SK-N-MC (cell line): ENCODE data around the gene FAM110A.

ENCODE experiments used
- DNase-seq: peaks from one replicate; pipeline ENCODE4 v3.0.0-alpha.2; 2011; ENCODE audit warnings: low read depth, low spot score
- H3K27ac ChIP-seq: fragments of 200-600 bp; sonication (generic); 2 replicates; pipeline ENCODE4 v1.5.1; 2016; ENCODE audit warnings: mixed run types
- H3K36me3 ChIP-seq: fragments of 200-600 bp; sonication (generic); 2 replicates; pipeline ENCODE4 v1.6.1; 2017; ENCODE audit warnings: antibody characterized with exemption, low read length, mixed read lengths; ENCODE audit not compliant: insufficient read depth
- H3K4me3 ChIP-seq: fragments of 200-600 bp; sonication (generic); 2 replicates; pipeline ENCODE4 v1.5.1; 2016
- H3K9ac ChIP-seq: fragments of 200-600 bp; sonication (generic); 2 replicates; pipeline ENCODE4 v1.8.0; 2017; ENCODE audit warnings: mixed run types, mixed read lengths; ENCODE audit not compliant: insufficient read length
- H3K9me3 ChIP-seq: fragments of 200-600 bp; sonication (generic); 2 replicates; pipeline ENCODE4 v1.6.1; 2017; ENCODE audit warnings: low read depth, mild to moderate bottlenecking, antibody characterized with exemption, low read length, moderate library complexity, mixed read lengths
- EZH2 ChIP-seq: fragments of 200-600 bp; sonication (generic); IDR thresholded peaks from one replicate; pipeline ENCODE4 v1.6.1; 2017; ENCODE audit warnings: antibody characterized with exemption
- FOXP2 ChIP-seq: optimal IDR thresholded peaks from 2 replicates; pipeline ENCODE3; 2011; ENCODE audit warnings: mild to moderate bottlenecking, moderate library complexity; ENCODE audit not compliant: insufficient read depth; ENCODE audit errors: extremely low read length, control extremely low read depth
- POLR2AphosphoS5 ChIP-seq: IDR thresholded peaks from 2 replicates; pipeline ENCODE4 v1.6.1; 2012; ENCODE audit warnings: mild to moderate bottlenecking, low read depth, low read length, borderline replicate concordance

The FAM110A gene

DNA sequence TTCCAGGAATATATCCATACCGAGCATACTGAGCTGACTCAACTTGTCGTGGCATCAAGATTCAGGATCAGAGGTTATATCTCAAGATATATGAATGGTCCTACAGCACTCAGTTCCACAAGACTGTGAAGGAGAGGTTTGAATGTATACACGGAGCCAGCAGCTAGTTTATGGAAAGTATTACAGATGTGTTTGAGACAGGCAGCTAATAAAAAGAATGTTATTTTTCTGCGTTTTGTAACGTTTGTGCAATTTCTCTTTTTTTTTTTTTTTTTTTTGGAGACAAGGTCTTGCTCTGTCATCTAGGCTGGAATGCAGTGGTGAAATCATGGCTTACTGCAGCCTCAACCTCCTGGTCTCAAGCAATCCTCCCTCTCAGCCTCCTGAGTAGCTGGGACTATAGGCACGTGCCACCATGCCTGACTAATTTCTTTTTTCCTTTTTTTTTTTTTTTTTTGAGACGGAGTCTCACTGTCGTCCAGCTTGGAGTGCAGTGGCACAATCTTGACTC lies 3.4 kb upstream of the FAM110A start:
- no peak for TF ChIP-seq POLR2AphosphoS5
- no peak for TF ChIP-seq EZH2
- no peak for TF ChIP-seq FOXP2
- DNase-seq = no peak
- Histone ChIP-seq H3K36me3 (no peaks in the 10 kb centered on the region), H3K9ac (no peak overlapping the region), H3K9me3 (no peaks in the 10 kb centered on the region), H3K27ac (no peak overlapping the region), H3K4me3 (no peak overlapping the region)

DNA sequence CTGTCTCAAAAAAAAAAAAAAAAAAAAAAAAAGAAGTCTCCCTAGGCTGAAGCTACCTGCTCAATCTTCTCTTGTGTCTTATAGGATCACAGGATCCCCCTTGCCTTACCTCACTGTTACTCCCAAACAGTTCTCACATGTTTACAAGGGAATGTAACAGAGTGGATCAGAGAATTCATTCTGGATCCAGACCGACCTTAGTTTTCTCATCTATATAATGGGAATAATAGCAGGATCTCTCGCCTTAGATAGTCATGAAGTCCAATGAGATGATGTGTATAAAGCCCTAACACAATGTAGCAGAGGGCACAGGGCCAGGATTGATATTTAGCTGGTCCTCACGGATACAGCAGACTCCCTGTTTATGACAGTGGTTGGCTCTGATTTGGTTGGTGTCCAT lies 2.3 kb upstream of the FAM110A start:
- H3K4me3 ChIP-seq = no peak overlapping the region
- H3K27ac ChIP-seq = no peak overlapping the region
- no peaks in the 10 kb centered on the region for H3K36me3 ChIP-seq
- no peak overlapping the region for H3K9ac ChIP-seq
- TF ChIP-seq EZH2 (no peak), POLR2AphosphoS5 (no peak), FOXP2 (no peak)
- DNase-seq = no peak
- no peaks in the 10 kb centered on the region for H3K9me3 ChIP-seq

DNA sequence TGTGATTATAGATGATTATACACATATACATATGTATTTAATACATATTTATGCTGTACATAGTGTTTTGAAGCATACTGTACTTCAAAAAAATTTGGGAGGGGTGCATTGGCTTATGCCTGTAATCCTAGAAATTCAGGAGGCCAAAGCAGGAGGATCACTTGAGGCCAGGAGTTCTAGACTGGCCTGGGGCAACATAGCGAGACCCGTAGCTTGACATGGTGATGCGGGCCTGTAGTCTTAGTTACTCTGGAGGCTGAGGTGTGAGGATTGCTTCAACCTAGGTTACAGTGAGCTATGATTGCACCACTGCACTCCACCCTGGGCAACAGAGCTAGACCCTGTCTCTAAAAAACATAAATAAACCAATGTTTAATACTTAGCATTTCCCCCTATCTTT lies 1.6 kb upstream of the FAM110A start:
- DNase-seq = no peak
- Histone ChIP-seq H3K9ac (no peak overlapping the region), H3K4me3 (no peak overlapping the region), H3K9me3 (no peaks in the 10 kb centered on the region), H3K27ac (no peak overlapping the region), H3K36me3 (no peaks in the 10 kb centered on the region)
- TF ChIP-seq EZH2 (no peak), FOXP2 (no peak), POLR2AphosphoS5 (no peak)

- peak overlapping the region; percentile 90 for H3K27ac ChIP-seq
- DNase-seq = peak; percentile 32
- no peak for TF ChIP-seq EZH2
- TF ChIP-seq FOXP2 = no peak
- H3K36me3 ChIP-seq = no peaks in the 10 kb centered on the region
- H3K9ac ChIP-seq = peak overlapping the region; percentile 47
- H3K4me3 ChIP-seq = peak overlapping the region; percentile 90
- no peaks in the 10 kb centered on the region for H3K9me3 ChIP-seq
Measured at GRCh38 chr20:833121-833449, 430 bp upstream of the FAM110A start.

- TF ChIP-seq POLR2AphosphoS5 (no peak), FOXP2 (no peak), EZH2 (no peak)
- Histone ChIP-seq H3K27ac (no peak overlapping the region), H3K9me3 (no peaks in the 10 kb centered on the region), H3K9ac (peak overlapping the region; percentile 85), H3K36me3 (no peaks in the 10 kb centered on the region), H3K4me3 (peak overlapping the region; percentile 90)
- no peak for DNase-seq
Measured at GRCh38 chr20:834151-834746, 734 bp downstream of the FAM110A start.

GRCh38 chr20:835608-836045 lies 2.1 kb downstream of the FAM110A start:
- Histone ChIP-seq H3K4me3 (no peak overlapping the region), H3K27ac (no peak overlapping the region), H3K9me3 (no peaks in the 10 kb centered on the region), H3K36me3 (no peaks in the 10 kb centered on the region), H3K9ac (no peak overlapping the region)
- TF ChIP-seq EZH2 (no peak), POLR2AphosphoS5 (no peak), FOXP2 (no peak)
- DNase-seq = no peak

DNA sequence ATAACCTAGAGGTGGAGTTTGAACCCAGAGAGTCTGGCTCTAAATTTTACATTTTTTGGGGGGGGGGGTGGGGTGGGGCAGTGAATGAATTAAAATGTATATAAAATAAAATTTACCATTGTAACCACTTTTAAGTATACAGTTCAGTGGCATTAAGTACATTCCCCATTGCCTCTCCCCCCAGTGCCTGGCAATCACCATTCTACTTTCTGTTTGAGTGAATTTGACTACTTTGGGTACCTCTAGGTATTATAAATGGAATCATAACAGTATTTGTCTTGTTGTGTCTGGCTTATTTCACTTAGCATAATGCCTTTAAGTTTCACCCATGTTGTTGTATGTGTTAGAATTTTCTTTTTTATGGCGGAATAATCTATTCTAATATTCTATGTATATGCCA lies 2.7 kb downstream of the FAM110A start:
- Histone ChIP-seq H3K36me3 (no peaks in the 10 kb centered on the region), H3K27ac (no peak overlapping the region), H3K9me3 (no peaks in the 10 kb centered on the region), H3K4me3 (no peak overlapping the region), H3K9ac (no peak overlapping the region)
- TF ChIP-seq FOXP2 (no peak), POLR2AphosphoS5 (no peak), EZH2 (no peak)
- no peak for DNase-seq

DNA sequence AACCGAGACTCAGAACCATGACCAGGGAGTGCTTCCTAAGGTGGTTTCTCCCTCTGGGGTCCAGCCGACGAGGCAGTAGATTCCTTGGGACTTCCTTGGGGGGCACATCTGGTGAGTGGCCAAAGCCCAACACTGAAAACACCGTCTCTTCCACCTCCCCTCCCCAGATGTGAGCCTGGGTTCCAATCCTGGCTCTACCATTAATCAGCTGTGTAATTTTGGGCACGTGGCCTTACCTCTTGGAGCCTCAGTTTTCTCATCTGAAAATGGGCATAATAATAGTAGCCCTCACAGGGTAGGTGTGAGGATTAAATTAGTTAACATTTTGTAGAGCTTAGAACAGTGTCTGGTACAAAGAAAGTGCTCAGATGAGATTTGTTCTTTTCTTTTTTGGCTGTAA lies 5.5 kb downstream of the FAM110A start:
- Histone ChIP-seq H3K4me3 (no peak overlapping the region), H3K9me3 (no peaks in the 10 kb centered on the region), H3K27ac (no peak overlapping the region), H3K9ac (no peak overlapping the region), H3K36me3 (no peaks in the 10 kb centered on the region)
- no peak for DNase-seq
- no peak for TF ChIP-seq FOXP2
- no peak for TF ChIP-seq EZH2
- no peak for TF ChIP-seq POLR2AphosphoS5

DNA sequence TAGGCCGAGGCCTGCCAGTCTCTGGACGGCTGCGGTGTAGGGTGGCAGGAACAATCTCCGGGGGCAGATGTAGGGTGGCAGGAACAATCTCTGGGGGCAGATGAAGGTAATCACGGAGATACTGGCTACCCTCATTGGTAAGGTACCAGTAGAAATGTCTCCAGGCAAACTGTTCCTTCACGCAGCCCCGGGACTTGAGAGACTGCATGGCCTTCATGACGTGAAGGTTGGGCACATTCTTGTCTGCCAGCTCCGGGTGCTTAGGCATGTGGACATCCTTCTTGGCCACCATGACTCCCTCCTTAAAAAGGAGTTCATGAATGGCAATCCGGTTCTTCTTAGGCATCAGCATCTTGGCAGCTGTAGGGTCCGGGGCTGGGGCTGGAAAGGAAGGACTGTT lies 6.1 kb downstream of the FAM110A start:
- H3K36me3 ChIP-seq = no peaks in the 10 kb centered on the region
- H3K4me3 ChIP-seq = no peak overlapping the region
- DNase-seq = no peak
- H3K9ac ChIP-seq = no peak overlapping the region
- TF ChIP-seq EZH2 (no peak), FOXP2 (no peak), POLR2AphosphoS5 (no peak)
- H3K27ac ChIP-seq = no peak overlapping the region
- H3K9me3 ChIP-seq = no peaks in the 10 kb centered on the region

DNA sequence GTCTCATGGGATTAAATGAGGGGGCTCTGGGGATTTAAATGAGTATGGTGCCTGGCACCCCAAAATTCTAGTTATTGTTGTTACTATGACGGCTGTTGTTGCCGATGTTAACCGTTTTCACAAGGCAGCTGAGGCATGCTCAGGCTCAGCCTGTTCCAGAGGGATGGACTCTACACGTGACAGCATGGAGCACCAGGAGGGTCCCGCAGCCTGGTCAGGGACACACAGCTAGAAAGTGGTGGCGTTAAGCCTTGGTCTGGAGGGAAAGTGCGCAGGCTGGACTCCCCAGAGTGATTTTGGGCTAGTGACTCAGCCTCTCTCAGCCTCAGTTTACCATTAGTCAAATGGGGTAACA lies 7.0 kb downstream of the FAM110A start:
- no peak overlapping the region for H3K4me3 ChIP-seq
- DNase-seq = no peak
- TF ChIP-seq FOXP2 (no peak), POLR2AphosphoS5 (no peak), EZH2 (no peak)
- H3K9ac ChIP-seq = no peak overlapping the region
- H3K9me3 ChIP-seq = no peaks in the 10 kb centered on the region
- H3K36me3 ChIP-seq = no peaks in the 10 kb centered on the region
- no peak overlapping the region for H3K27ac ChIP-seq
